ENCODE results near the gene AGO3. TPM values are rescaled to one million over a fixed set of nuclear protein-coding genes. Genes with fewer than 3 reads are reported as not detected.
A peak's percentile ranks its signal among the peaks of the same experiment; 100 is the strongest.

The AGO3 gene
- total RNA-seq, 1 donor from 2014 or later = 32.7 TPM

DNA sequence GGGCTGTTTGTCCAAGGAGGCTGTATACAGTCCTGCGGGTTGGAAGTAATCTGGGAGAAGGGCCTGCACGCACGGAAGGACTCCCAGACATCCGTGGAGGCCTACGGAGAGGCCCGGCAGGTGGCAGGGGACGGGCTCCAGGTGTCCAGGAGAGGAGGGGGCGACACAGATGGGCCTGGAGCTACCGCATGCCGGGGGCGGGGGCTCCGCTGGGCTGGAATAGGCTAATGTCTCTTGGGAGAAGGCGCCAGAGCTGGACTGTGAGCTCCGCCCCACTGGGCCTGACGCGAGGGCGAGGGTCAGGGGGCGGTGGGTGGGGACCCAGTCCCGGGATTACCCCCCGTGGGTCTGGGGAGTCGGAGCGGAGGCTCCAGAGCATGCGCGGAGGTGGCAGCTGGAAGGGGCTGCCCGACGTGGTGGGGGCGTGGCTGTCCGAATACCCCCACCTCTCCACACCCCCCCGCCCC, 47.2 kb upstream of the AGO3 start:
- DNase-seq = peak; percentile 78
- no peaks in the 10 kb centered on the region for H3K36me3 Mint-ChIP-seq (ENCODE audit: unreplicated experiment)

DNA sequence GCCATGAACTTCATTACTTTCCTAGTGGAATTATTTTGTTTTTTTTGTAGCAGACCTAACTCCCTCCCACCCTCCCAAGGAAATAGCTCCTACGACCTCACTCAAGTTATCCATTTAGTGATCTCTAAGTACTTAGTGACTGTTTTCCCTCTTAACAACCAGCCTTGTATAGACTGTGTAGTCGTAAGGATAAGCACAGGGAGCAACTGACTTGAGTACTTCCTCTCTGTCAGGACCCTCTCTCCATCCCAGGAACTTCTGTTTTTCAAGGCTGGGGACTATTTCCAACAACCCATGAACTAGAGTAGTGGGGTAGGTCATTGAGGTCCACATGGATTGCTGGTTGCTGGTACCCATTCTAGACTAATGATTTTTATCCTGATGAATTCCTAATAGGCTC, 46.0 kb upstream of the AGO3 start:
- H3K4me1 Mint-ChIP-seq (ENCODE audit: low read depth, unreplicated experiment) = peaks cover 39% of the 10 kb centered on the region

More for the DNA sequence above, 47.2 kb upstream of the AGO3 start:
- H3K9me3 Mint-ChIP-seq (ENCODE audit: unreplicated experiment) = peaks cover 8% of the 10 kb centered on the region
- H3K4me3 Mint-ChIP-seq (ENCODE audit: unreplicated experiment) = peak overlapping the region; percentile 94
- TF ChIP-seq, protein P1, sequence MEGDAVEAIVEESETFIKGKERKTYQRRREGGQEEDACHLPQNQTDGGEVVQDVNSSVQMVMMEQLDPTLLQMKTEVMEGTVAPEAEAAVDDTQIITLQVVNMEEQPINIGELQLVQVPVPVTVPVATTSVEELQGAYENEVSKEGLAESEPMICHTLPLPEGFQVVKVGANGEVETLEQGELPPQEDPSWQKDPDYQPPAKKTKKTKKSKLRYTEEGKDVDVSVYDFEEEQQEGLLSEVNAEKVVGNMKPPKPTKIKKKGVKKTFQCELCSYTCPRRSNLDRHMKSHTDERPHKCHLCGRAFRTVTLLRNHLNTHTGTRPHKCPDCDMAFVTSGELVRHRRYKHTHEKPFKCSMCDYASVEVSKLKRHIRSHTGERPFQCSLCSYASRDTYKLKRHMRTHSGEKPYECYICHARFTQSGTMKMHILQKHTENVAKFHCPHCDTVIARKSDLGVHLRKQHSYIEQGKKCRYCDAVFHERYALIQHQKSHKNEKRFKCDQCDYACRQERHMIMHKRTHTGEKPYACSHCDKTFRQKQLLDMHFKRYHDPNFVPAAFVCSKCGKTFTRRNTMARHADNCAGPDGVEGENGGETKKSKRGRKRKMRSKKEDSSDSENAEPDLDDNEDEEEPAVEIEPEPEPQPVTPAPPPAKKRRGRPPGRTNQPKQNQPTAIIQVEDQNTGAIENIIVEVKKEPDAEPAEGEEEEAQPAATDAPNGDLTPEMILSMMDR (IDR thresholded peaks at IDR 0.05; ENCODE audit: partially characterized antibody, unreplicated experiment) = no peak
- peak overlapping the region; percentile 96 for H3K27ac Mint-ChIP-seq (ENCODE audit: unreplicated experiment)
- peaks cover 37% of the 10 kb centered on the region for H3K4me1 Mint-ChIP-seq (ENCODE audit: low read depth, unreplicated experiment)
- peaks cover 14% of the 10 kb centered on the region for H3K27me3 Mint-ChIP-seq (ENCODE audit: unreplicated experiment)

DNA sequence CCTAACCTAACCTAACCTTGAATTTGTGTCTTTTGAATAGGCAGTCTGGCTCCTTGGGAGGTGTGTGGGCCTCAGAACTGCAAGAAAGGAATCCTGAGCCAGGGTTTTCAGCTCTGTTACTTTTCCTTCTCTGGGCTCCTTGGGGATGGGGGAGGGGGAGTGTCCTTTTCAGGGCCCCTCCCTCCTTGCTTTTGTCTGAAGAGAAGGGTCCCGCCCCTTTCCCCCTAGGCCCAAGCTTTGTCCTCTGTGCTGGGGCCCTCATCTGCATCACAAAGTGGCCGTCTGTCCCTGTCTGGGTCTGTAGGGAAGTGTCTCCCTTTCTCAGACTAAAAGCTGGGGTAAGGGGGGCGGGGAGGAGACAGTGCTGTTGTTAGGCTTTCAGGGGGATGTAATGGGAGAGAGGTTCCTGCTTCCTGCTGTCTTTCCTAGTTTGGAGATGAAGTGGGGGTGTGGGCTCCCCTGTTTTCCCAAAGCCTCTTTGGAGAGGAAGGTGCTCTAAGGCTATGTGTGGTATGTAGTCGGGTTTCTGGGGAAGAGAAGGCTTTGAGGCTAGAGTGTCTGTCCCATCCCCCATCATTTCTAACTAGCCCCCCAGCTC, 44.8 kb upstream of the AGO3 start:
- Mint-ChIP-seq H3K9me3 (ENCODE audit: unreplicated experiment) (peaks cover 8% of the 10 kb centered on the region), H3K27ac (ENCODE audit: unreplicated experiment) (peak overlapping the region; percentile 84), H3K36me3 (ENCODE audit: unreplicated experiment) (peaks cover 2% of the 10 kb centered on the region), H3K27me3 (ENCODE audit: unreplicated experiment) (peaks cover 14% of the 10 kb centered on the region), H3K4me3 (ENCODE audit: unreplicated experiment) (peak overlapping the region; percentile 80), H3K4me1 (ENCODE audit: low read depth, unreplicated experiment) (peaks cover 39% of the 10 kb centered on the region)
- TF ChIP-seq, protein P1 (IDR thresholded peaks at IDR 0.05; ENCODE audit: partially characterized antibody, unreplicated experiment) = no peak
- DNase-seq = peak; percentile 72

More for the DNA sequence above, 46.0 kb upstream of the AGO3 start:
- Mint-ChIP-seq H3K4me3 (ENCODE audit: unreplicated experiment) (peak overlapping the region; percentile 80), H3K9me3 (ENCODE audit: unreplicated experiment) (peaks cover 8% of the 10 kb centered on the region), H3K27ac (ENCODE audit: unreplicated experiment) (peak overlapping the region; percentile 81), H3K27me3 (ENCODE audit: unreplicated experiment) (peaks cover 14% of the 10 kb centered on the region), H3K36me3 (ENCODE audit: unreplicated experiment) (no peaks in the 10 kb centered on the region)
- no peak for DNase-seq
- TF ChIP-seq, protein P1 (IDR thresholded peaks at IDR 0.05; ENCODE audit: partially characterized antibody, unreplicated experiment) = no peak

DNA sequence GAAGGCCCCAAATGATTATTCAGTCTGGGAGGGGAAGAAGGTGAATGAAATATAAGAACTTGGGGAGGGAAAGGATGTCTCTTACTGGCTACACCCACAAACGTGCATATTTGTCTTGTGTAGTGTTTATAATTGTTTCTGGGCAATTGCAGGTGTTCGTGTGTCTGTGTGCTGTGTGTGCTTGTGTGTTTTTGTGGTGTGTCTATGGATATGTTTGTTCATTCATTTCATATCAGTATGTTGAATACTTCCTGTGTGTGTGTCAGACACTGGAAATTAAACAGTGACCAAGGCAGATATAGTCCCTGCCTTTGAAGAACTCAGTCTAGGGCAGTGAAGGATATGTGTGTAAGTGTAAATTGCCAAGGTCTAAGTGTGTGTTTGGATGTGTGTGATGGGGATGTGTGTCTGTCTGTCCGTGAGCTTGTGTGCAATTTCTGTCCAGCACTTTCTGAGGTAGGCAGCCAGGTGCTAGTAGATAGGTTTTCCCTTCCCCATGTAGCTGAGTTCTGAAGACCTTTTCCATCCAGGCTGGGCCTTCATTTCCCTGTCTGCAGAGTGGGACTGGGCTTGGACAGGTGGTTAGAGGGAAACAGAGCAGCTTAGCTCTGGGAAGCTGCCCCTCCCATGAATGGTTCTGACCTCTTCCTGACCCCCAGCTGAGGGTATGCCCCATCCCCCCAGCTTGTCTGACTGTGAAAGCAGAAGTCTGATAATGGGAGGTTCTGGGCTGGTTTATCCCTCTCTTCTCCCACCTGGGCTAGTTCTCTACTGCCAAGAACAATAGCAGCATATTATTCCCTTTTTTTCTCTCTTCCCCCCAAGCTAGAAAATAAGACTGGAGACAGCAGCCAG, 44.1 kb upstream of the AGO3 start:
- Mint-ChIP-seq H3K27ac (ENCODE audit: unreplicated experiment) (peak overlapping the region; percentile 84), H3K4me1 (ENCODE audit: low read depth, unreplicated experiment) (peaks cover 40% of the 10 kb centered on the region), H3K9me3 (ENCODE audit: unreplicated experiment) (peaks cover 8% of the 10 kb centered on the region), H3K27me3 (ENCODE audit: unreplicated experiment) (peaks cover 16% of the 10 kb centered on the region), H3K4me3 (ENCODE audit: unreplicated experiment) (peak overlapping the region; percentile 80), H3K36me3 (ENCODE audit: unreplicated experiment) (peaks cover 3% of the 10 kb centered on the region)
- TF ChIP-seq, protein P1 (IDR thresholded peaks at IDR 0.05; ENCODE audit: partially characterized antibody, unreplicated experiment) = no peak
- peak; percentile 33 for DNase-seq
